ENCODE measurements around the gene AP5Z1. TPM values are rescaled to one million over a fixed set of nuclear protein-coding genes. Genes with fewer than 3 reads are reported as not detected.

Gene AP5Z1
- total RNA-seq, result 24.6 and 30.3 TPM in 2 replicates

GRCh38 chr7:4775250-4775847 is at the start of gene AP5Z1:
AP5Z1 (plus strand) TSS chr7:4775623; CDS start chr7:4775716, 93 bp downstream.

Other genes with a start within 250 kb of the AP5Z1 start
- 27.3 and 58.0 TPM in 2 replicates for gene FOXK1, start 93.3 kb upstream of the AP5Z1 start, total RNA-seq
- under 0.01 TPM in 1 of 2 replicates, not detected in the other for gene PAPOLB, start 86.4 kb downstream of the AP5Z1 start, total RNA-seq
- gene RADIL, start 108.1 kb downstream of the AP5Z1 start, total RNA-seq, result not detected in 2 replicates
- gene MMD2, start 183.6 kb downstream of the AP5Z1 start, total RNA-seq, result not detected in 2 replicates

Measured in nasal cavity respiratory epithelium epithelial cell of viscerocranial mucosa (primary cell).